ENCODE measurements around the gene NACC1.

NACC1 gene

GRCh38 chr19:13099073-13099999 lies 18.7 kb upstream of the NACC1 start:
- in situ Hi-C loops (cut with MboI; ENCODE audit: low sequenced_read_pairs) = no loop called here

- in situ Hi-C loops (cut with MboI; ENCODE audit: low sequenced_read_pairs) = no loop called here
Measured at GRCh38 chr19:13100031-13100588, 18.0 kb upstream of the NACC1 start.

GRCh38 chr19:13100841-13101589 lies 17.0 kb upstream of the NACC1 start:
- in situ Hi-C loops (cut with MboI; ENCODE audit: low sequenced_read_pairs) = no loop called here

- in situ Hi-C loops (cut with MboI; ENCODE audit: low sequenced_read_pairs) = no loop called here
Measured at GRCh38 chr19:13101590-13102415, 16.3 kb upstream of the NACC1 start.

GRCh38 chr19:13102416-13102665 lies 15.7 kb upstream of the NACC1 start:
- in situ Hi-C loops (cut with MboI; ENCODE audit: low sequenced_read_pairs) = no loop called here

- in situ Hi-C loops (cut with MboI; ENCODE audit: low sequenced_read_pairs) = no loop called here
Measured at GRCh38 chr19:13102666-13103580, 15.1 kb upstream of the NACC1 start, which contains the start of gene LYL1. Gene LYL1, minus strand, starts transcription at chr19:13102858. Its CDS starts 1,687 bp downstream, at chr19:13101171.

- in situ Hi-C loops (cut with MboI; ENCODE audit: low sequenced_read_pairs) = no loop called here
Measured at GRCh38 chr19:13103581-13104359, 14.3 kb upstream of the NACC1 start.

GRCh38 chr19:13104360-13104847 lies 13.7 kb upstream of the NACC1 start:
- in situ Hi-C loops (cut with MboI; ENCODE audit: low sequenced_read_pairs) = no loop called here

GRCh38 chr19:13104848-13105711 lies 13.0 kb upstream of the NACC1 start:
- in situ Hi-C loops (cut with MboI; ENCODE audit: low sequenced_read_pairs) = no loop called here

- in situ Hi-C loops (cut with MboI; ENCODE audit: low sequenced_read_pairs) = no loop called here
Measured at GRCh38 chr19:13109361-13110098, 8.5 kb upstream of the NACC1 start.

GRCh38 chr19:13110099-13110610 lies 7.9 kb upstream of the NACC1 start:
- in situ Hi-C loops (cut with MboI; ENCODE audit: low sequenced_read_pairs) = no loop called here

GRCh38 chr19:13112555-13112954 lies 5.5 kb upstream of the NACC1 start:
- in situ Hi-C loops (cut with MboI; ENCODE audit: low sequenced_read_pairs) = no loop called here

- in situ Hi-C loops (cut with MboI; ENCODE audit: low sequenced_read_pairs) = no loop called here
Measured at GRCh38 chr19:13115936-13116281, 2.2 kb upstream of the NACC1 start.

- in situ Hi-C loops (cut with MboI; ENCODE audit: low sequenced_read_pairs) = no loop called here
Measured at GRCh38 chr19:13116282-13117175, 1.5 kb upstream of the NACC1 start, which contains the start of gene TRMT1. Gene TRMT1, minus strand, starts transcription at chr19:13116740. Its CDS starts 341 bp downstream, at chr19:13116399.

GRCh38 chr19:13117176-13117771 lies 790 bp upstream of the NACC1 start:
- in situ Hi-C loops (cut with MboI; ENCODE audit: low sequenced_read_pairs) = no loop called here
